Endodermal cell (in vitro differentiated cells): Measurements from ENCODE around the gene NDST1. TPM values are rescaled to one million over a fixed set of nuclear protein-coding genes. Genes with fewer than 3 reads are reported as not detected.

Source experiments
- DNase-seq: peaks from one replicate; pipeline ENCODE4 v3.0.0-alpha.2; 2017
- H3K27ac ChIP-seq: 2 replicates; pipeline ENCODE4 v1.5.1; 2013; ENCODE audit warnings: mild to moderate bottlenecking, low read depth, low read length, moderate library complexity
- H3K27me3 ChIP-seq: 2 replicates; pipeline ENCODE4 v1.6.1; 2013; ENCODE audit warnings: mild to moderate bottlenecking, low read length, moderate library complexity; ENCODE audit not compliant: insufficient read depth, control insufficient read depth, poor library complexity, severe bottlenecking
- H3K36me3 ChIP-seq: 2 replicates; pipeline ENCODE4 v1.7.0; 2013; ENCODE audit warnings: mild to moderate bottlenecking, low read length, moderate library complexity; ENCODE audit not compliant: control insufficient read depth, insufficient read depth
- H3K4me1 ChIP-seq: one replicate; pipeline ENCODE4 v1.7.0; 2013; ENCODE audit warnings: low read length; ENCODE audit not compliant: control insufficient read depth, insufficient read depth
- H3K4me3 ChIP-seq: 2 replicates; pipeline ENCODE4 v1.5.1; 2013; ENCODE audit warnings: mild to moderate bottlenecking, low read length, moderate library complexity
- H3K9ac ChIP-seq: 2 replicates; pipeline ENCODE4 v1.6.1; 2013; ENCODE audit warnings: mild to moderate bottlenecking, low read length, moderate library complexity; ENCODE audit not compliant: poor library complexity, severe bottlenecking; ENCODE audit errors: extremely low read depth
- H3K9me3 ChIP-seq: 2 replicates; pipeline ENCODE4 v1.6.1; 2013; ENCODE audit warnings: mild to moderate bottlenecking, low read length, moderate library complexity; ENCODE audit not compliant: control insufficient read depth
- H3K27ac Mint-ChIP-seq: 2 replicates; pipeline ENCODE4 v1.8.0; 2020; ENCODE audit warnings: mixed read lengths
- H3K27me3 Mint-ChIP-seq: 2 replicates; pipeline ENCODE4 v1.8.0; 2021; ENCODE audit warnings: mild to moderate bottlenecking, mixed read lengths; ENCODE audit not compliant: insufficient read depth
- H3K36me3 Mint-ChIP-seq: 2 replicates; pipeline ENCODE4 v1.8.0; 2020; ENCODE audit warnings: low read depth, mixed read lengths
- H3K4me1 Mint-ChIP-seq: 2 replicates; pipeline ENCODE4 v1.8.0; 2020; ENCODE audit warnings: mixed read lengths
- H3K4me3 Mint-ChIP-seq: 2 replicates; pipeline ENCODE4 v1.8.0; 2020; ENCODE audit warnings: mild to moderate bottlenecking, moderate library complexity, mixed read lengths
- H3K9me3 Mint-ChIP-seq: 2 replicates; pipeline ENCODE4 v1.8.0; 2020; ENCODE audit warnings: mild to moderate bottlenecking, mixed read lengths
- WGBS, 2 experiments: methylation state at CpG; one replicate each; pipeline versions ENCODE4 v1.1.5 to v1.1.7; 2013; ENCODE audit warnings: missing lambda C conversion rate in 2 of 2, mixed read lengths in 1 of 2; ENCODE audit not compliant: insufficient coverage in 1 of 2, insufficient read length in 1 of 2; 5-methylcytosine and 5-hydroxymethylcytosine counted together
- total RNA-seq, 2 donors: library from RNA; stranded (reverse); fragmentation: NEBNext Ultra II Directional in 1 of 2; extraction: Animal tissue kit (Norgen Biotek cat#: 25700) in 1 of 2; gene quantifications; 2 replicates in 1 of 2; 3 replicates in 1 of 2; pipeline ENCODE4 v1.2.1, GENCODE V29; 2021
- TF ChIP-seq, protein P1 (sequence below): fragments of 200-600 bp; sonication (generic); conservative IDR thresholded peaks from 2 replicates; pipeline ENCODE4 v1.5.0; 2021; ENCODE audit warnings: antibody characterized with exemption, mild to moderate bottlenecking

NDST1 gene
- total RNA-seq, 2 donors from 2014 or later, result 53.3 to 71.7 TPM

GRCh38 chr5:150561192-150561512 lies 53.2 kb downstream of the NDST1 start:
- H3K4me1 Mint-ChIP-seq, result peaks cover 16% of the 10 kb centered on the region
- peaks cover 6% of the 10 kb centered on the region for H3K4me1 ChIP-seq
- no peak overlapping the region for H3K4me3 ChIP-seq
- H3K9me3 Mint-ChIP-seq, result peaks cover 15% of the 10 kb centered on the region
- H3K27me3 Mint-ChIP-seq, result no peaks in the 10 kb centered on the region
- H3K27ac Mint-ChIP-seq, result no peak overlapping the region
- peaks cover 12% of the 10 kb centered on the region for H3K36me3 Mint-ChIP-seq
- peaks cover 11% of the 10 kb centered on the region for H3K9me3 ChIP-seq
- no peak overlapping the region for H3K9ac ChIP-seq
- WGBS, 2 experiments, result 94% methylated on average over 2 of the region's 2 CpGs; no CpG with 5 or more reads in 1 of the 2 experiments
- peaks cover 7% of the 10 kb centered on the region for H3K36me3 ChIP-seq
- H3K4me3 Mint-ChIP-seq, result no peak overlapping the region
- no peak for DNase-seq
- no peaks in the 10 kb centered on the region for H3K27me3 ChIP-seq
- TF ChIP-seq, protein P1, sequence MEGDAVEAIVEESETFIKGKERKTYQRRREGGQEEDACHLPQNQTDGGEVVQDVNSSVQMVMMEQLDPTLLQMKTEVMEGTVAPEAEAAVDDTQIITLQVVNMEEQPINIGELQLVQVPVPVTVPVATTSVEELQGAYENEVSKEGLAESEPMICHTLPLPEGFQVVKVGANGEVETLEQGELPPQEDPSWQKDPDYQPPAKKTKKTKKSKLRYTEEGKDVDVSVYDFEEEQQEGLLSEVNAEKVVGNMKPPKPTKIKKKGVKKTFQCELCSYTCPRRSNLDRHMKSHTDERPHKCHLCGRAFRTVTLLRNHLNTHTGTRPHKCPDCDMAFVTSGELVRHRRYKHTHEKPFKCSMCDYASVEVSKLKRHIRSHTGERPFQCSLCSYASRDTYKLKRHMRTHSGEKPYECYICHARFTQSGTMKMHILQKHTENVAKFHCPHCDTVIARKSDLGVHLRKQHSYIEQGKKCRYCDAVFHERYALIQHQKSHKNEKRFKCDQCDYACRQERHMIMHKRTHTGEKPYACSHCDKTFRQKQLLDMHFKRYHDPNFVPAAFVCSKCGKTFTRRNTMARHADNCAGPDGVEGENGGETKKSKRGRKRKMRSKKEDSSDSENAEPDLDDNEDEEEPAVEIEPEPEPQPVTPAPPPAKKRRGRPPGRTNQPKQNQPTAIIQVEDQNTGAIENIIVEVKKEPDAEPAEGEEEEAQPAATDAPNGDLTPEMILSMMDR, result no peak
- H3K27ac ChIP-seq, result no peak overlapping the region

DNA sequence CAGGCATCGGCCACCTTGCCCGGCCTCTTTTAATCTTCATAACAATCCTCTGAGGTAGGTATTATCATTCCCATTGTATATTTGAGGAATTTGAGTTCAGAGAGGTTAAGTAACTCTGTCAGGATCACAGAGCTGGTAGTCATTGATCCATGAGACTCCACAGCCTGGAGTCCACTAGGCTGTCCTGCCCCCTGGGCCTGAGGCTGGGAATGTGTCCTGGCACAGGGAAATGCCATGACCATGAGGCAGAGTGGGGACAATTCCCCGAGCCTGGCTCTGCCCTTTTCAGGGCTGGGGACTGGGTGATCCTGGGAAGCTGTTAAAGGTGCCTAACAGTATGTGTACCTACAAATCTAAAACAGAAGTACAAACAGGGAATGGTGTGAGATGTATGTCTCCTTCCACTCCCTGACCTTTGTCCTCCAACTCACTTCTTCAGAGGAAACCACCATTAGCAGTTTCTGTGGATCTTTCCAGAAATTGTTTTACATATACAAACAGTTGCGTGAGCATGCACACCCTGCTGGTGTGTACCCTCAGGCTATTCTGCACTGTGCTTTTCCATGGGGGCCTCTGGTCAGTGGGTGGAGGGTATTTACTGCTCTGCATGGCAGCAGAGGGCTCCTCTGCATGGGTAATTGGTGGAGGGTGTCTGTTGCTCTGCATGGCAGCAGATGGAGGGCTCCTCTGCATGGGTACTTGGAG lies 53.8 kb downstream of the NDST1 start:
- H3K27ac Mint-ChIP-seq, result no peak overlapping the region

GRCh38 chr5:150562832-150563231 lies 54.9 kb downstream of the NDST1 start:
- Histone ChIP-seq H3K4me3 (no peak overlapping the region), H3K4me1 (no peaks in the 10 kb centered on the region), H3K9me3 (peaks cover 11% of the 10 kb centered on the region), H3K9ac (no peak overlapping the region), H3K27ac (no peak overlapping the region), H3K36me3 (no peaks in the 10 kb centered on the region), H3K27me3 (no peaks in the 10 kb centered on the region)
- no peak overlapping the region for H3K27ac Mint-ChIP-seq
- no peaks in the 10 kb centered on the region for H3K27me3 Mint-ChIP-seq
- DNase-seq, result peak; percentile 74
- TF ChIP-seq, protein P1, result peak; percentile 82
- H3K36me3 Mint-ChIP-seq, result peaks cover 2% of the 10 kb centered on the region
- H3K9me3 Mint-ChIP-seq, result peaks cover 15% of the 10 kb centered on the region
- H3K4me3 Mint-ChIP-seq, result no peak overlapping the region
- 56 to 77% methylated on average over 2 of the region's 2 CpGs for WGBS, 2 experiments
- H3K4me1 Mint-ChIP-seq, result peaks cover 7% of the 10 kb centered on the region

More for the DNA sequence above, 53.8 kb downstream of the NDST1 start:
- peaks cover 11% of the 10 kb centered on the region for H3K9me3 ChIP-seq
- peaks cover 8% of the 10 kb centered on the region for H3K36me3 Mint-ChIP-seq
- TF ChIP-seq, protein P1, result no peak
- peaks cover 13% of the 10 kb centered on the region for H3K4me1 Mint-ChIP-seq
- H3K36me3 ChIP-seq, result peaks cover 4% of the 10 kb centered on the region
- no peaks in the 10 kb centered on the region for H3K27me3 ChIP-seq
- H3K27ac ChIP-seq, result no peak overlapping the region
- H3K4me3 ChIP-seq, result no peak overlapping the region
- H3K4me3 Mint-ChIP-seq, result no peak overlapping the region
- H3K9ac ChIP-seq, result no peak overlapping the region
- peaks cover 15% of the 10 kb centered on the region for H3K9me3 Mint-ChIP-seq
- peaks cover under 1% of the 10 kb centered on the region for H3K4me1 ChIP-seq
- DNase-seq, result no peak
- WGBS, 2 experiments, result 94 to 100% methylated on average over 2 to 4 of the region's 4 CpGs
- H3K27me3 Mint-ChIP-seq, result no peaks in the 10 kb centered on the region
